Mucosa of rectum (tissue), 2 donors: ENCODE measurements around the gene CLEC16A.

Experiments used
- H3K27ac ChIP-seq, 2 donors: one replicate each; pipeline ENCODE4 v1.7.0; 2013; ENCODE audit warnings: inconsistent platforms in 2 of 2, low read depth in 2 of 2, low read length in 2 of 2
- H3K27me3 ChIP-seq, 2 donors: one replicate each; pipeline ENCODE4 v1.7.0; 2013; ENCODE audit warnings: low read length in 2 of 2; ENCODE audit not compliant: control insufficient read depth in 2 of 2, insufficient read depth in 2 of 2
- H3K36me3 ChIP-seq, 2 donors: one replicate each; pipeline ENCODE4 v1.7.0; 2013; ENCODE audit warnings: low read length in 2 of 2; ENCODE audit not compliant: control insufficient read depth in 2 of 2, insufficient read depth in 2 of 2
- H3K4me1 ChIP-seq, 2 donors: one replicate each; pipeline ENCODE4 v1.7.0; 2013; ENCODE audit warnings: low read length in 2 of 2, mild to moderate bottlenecking in 1 of 2; ENCODE audit not compliant: control insufficient read depth in 2 of 2, insufficient read depth in 2 of 2
- H3K4me3 ChIP-seq, 2 donors: one replicate each; pipeline ENCODE4 v1.7.0; 2013; ENCODE audit warnings: low read length in 2 of 2
- H3K9ac ChIP-seq, 2 donors: one replicate each; pipeline ENCODE4 v1.7.0; 2013; ENCODE audit warnings: low read length in 2 of 2, low read depth in 1 of 2, mild to moderate bottlenecking in 1 of 2
- H3K9me3 ChIP-seq, 2 donors: one replicate each; pipeline ENCODE4 v1.7.0; 2013; ENCODE audit warnings: low read length in 2 of 2; ENCODE audit not compliant: control insufficient read depth in 2 of 2
- donor health status: healthy.
- donor health status: Normal muscosa, but diverticular disease.

The CLEC16A gene

DNA sequence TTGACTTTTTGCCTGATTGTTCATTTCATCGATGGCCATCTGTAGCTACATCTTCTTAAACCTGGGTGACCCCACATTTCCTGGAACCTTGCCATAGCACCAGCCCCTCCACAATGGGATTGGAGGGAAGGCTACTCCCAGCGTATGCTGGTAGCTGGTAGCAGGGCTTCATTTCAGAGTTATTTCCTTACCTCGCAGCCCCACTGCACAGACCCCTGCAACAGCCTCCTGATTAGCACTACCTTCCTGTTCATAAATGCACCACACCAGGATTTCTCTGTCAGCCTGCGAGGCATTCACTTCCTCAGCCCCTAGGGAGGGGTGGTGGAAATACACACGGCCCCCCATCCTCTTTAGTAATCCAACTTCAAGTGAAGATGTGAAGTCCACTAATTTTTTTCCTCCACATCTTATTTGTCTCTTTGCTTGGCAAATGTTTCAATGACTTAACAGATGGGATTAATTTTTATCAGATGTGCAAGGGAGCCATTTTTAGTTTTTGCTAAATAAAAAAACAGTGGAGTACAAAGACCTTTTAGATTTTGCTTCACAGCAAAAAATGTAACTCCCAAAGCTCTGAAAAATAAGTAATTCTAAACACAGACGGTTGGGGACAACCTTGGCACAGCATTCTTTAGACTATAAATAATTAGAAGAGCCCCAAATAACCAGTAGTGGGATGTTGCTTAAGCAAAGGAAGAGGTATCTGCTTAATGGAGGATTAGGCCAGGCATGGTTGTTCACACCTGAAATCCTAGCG, 76.6 kb downstream of the CLEC16A start:
- H3K9me3 ChIP-seq: no peaks in the 10 kb centered on the region
- H3K4me3 ChIP-seq: no peak overlapping the region
- no peak overlapping the region for H3K27ac ChIP-seq

GRCh38 chr16:11022002-11022401, 77.6 kb downstream of the CLEC16A start:
- no peaks in the 10 kb centered on the region for H3K27me3 ChIP-seq
- no peak overlapping the region for H3K4me3 ChIP-seq
- H3K9ac ChIP-seq: no peak overlapping the region
- no peaks in the 10 kb centered on the region for H3K9me3 ChIP-seq
- peaks cover 13 to 30% of the 10 kb centered on the region in 2 donors for H3K36me3 ChIP-seq
- H3K27ac ChIP-seq: no peak overlapping the region
- H3K4me1 ChIP-seq: no peaks in the 10 kb centered on the region

More for the DNA sequence above, 76.6 kb downstream of the CLEC16A start:
- Histone ChIP-seq H3K9ac (no peak overlapping the region), H3K36me3 (peaks cover 10 to 26% of the 10 kb centered on the region in 2 donors), H3K27me3 (no peaks in the 10 kb centered on the region), H3K4me1 (peaks cover 0 to 5% of the 10 kb centered on the region in 2 donors)

DNA sequence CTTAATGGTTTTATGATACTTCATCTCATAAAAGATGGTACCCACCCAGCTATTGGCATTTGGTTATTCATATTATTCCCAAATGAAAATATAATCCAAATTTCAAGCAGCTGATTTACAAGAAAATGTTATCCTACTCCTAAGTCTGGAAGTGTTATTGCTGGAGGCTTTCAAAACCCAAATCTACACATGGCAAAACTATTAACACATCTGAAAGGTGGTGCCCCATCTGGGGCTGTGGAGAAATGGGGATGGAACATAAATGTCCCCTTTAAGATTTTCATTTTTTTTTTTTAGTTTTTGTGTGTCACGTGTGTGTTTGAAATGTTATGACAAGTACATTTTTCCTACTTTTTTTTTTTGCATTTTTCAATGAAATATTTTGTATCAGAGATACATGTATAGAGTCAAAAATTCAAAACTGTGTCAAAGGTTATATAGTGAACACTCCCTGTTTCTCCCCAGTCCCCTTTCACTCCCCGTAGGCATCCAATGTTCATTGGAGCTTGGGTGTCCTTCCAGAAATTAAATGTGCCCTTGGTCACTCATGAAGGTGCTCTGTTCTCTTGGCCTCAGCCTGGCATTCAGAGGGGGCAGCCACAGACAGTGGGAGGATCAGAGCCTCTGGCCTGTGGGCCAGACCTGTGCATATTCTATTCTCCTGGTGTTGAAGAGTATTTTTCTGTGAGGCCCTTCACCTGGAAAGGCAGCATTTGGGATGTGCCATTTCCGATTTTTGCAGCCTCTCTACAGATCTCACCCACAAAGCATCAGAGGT, 79.1 kb downstream of the CLEC16A start:
- no peak overlapping the region for H3K9ac ChIP-seq
- no peak overlapping the region for H3K27ac ChIP-seq
- peaks cover 13 to 31% of the 10 kb centered on the region in 2 donors for H3K36me3 ChIP-seq
- no peaks in the 10 kb centered on the region for H3K27me3 ChIP-seq
- no peaks in the 10 kb centered on the region for H3K4me1 ChIP-seq
- H3K9me3 ChIP-seq: no peaks in the 10 kb centered on the region
- no peak overlapping the region for H3K4me3 ChIP-seq

GRCh38 chr16:11024333-11025053, 80.1 kb downstream of the CLEC16A start:
- no peak overlapping the region for H3K4me3 ChIP-seq
- no peaks in the 10 kb centered on the region for H3K4me1 ChIP-seq
- H3K36me3 ChIP-seq: peaks cover 13 to 34% of the 10 kb centered on the region in 2 donors
- H3K27me3 ChIP-seq: no peaks in the 10 kb centered on the region
- H3K9ac ChIP-seq: no peak overlapping the region
- H3K27ac ChIP-seq: no peak overlapping the region
- no peaks in the 10 kb centered on the region for H3K9me3 ChIP-seq

DNA sequence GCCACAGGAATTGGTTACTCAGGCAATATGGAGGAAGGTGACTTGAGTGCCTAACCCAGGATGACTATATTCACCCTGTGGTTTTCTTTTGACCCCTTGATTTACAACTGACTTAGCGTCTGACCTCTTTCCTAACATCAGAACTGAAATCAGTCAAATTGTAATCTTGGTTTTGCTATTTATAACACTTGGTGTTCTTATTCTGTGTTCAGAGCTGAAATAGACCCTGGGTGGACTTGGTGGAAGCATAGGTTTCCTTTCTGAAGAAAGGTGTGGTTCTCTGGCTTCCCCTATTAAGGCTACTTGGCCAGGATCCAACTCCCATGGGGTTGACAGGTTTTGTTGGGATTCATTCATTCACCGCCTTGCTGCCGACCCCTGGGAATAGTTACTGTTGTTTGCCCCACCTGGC, 80.8 kb downstream of the CLEC16A start:
- Histone ChIP-seq H3K27ac (no peak overlapping the region), H3K4me3 (no peak overlapping the region), H3K27me3 (no peaks in the 10 kb centered on the region), H3K36me3 (peaks cover 9 to 32% of the 10 kb centered on the region in 2 donors), H3K4me1 (no peaks in the 10 kb centered on the region), H3K9me3 (no peaks in the 10 kb centered on the region), H3K9ac (no peak overlapping the region)

DNA sequence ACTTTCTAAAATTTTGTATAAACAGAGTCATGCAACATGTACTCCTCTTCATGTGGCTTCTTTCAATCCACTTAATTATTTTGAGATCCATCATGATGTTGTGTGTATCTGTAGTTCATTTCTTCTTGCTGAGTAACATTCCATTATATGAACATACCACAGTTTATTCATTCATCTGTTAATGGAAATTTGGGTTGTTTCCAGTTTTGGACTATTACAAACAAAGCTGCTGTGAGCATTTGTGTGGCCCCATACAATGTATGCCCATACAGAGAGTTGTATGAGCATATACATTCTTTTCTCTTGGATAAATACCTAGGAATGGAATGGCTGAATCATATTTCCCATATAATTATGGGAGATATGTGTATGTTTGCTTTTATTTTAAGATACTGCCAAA, 85.6 kb downstream of the CLEC16A start:
- Histone ChIP-seq H3K36me3 (peaks cover 14 to 28% of the 10 kb centered on the region in 2 donors), H3K27ac (no peak overlapping the region), H3K27me3 (no peaks in the 10 kb centered on the region), H3K9me3 (no peaks in the 10 kb centered on the region), H3K4me1 (no peaks in the 10 kb centered on the region), H3K9ac (no peak overlapping the region), H3K4me3 (no peak overlapping the region)

DNA sequence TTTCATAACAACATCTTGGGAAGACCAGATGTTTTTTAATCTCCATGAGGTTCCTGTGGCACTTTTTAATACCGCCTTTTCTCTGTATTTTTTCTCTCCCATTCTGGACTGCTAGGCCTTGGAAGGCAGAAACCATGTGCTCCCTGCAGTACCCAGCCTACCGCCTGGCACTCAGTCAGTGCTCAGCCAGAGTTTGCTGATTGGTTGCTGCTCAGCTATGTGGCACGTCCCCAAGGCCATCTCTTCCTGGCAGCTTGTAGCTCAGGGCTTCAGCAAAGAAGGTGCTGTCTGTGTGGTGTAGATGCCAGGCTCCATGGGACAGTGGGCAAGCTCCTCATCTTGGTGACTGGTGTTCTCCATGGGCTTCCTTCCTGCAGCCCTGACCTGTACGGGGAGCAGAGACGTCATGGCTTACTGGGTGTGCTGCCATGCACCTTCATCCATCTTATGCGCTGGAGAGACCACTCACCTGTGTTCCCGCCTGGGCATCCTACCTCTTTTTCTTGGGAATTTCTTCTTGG, 86.7 kb downstream of the CLEC16A start:
- no peak overlapping the region for H3K9ac ChIP-seq
- no peak overlapping the region for H3K27ac ChIP-seq
- H3K4me3 ChIP-seq: no peak overlapping the region
- H3K27me3 ChIP-seq: no peaks in the 10 kb centered on the region
- no peaks in the 10 kb centered on the region for H3K9me3 ChIP-seq
- H3K36me3 ChIP-seq: peaks cover 14 to 25% of the 10 kb centered on the region in 2 donors
- no peaks in the 10 kb centered on the region for H3K4me1 ChIP-seq

- H3K9me3 ChIP-seq: no peaks in the 10 kb centered on the region
- no peaks in the 10 kb centered on the region for H3K27me3 ChIP-seq
- no peak overlapping the region for H3K4me3 ChIP-seq
- no peaks in the 10 kb centered on the region for H3K4me1 ChIP-seq
- H3K27ac ChIP-seq: peak overlapping the region in 1 of 2 donors; percentile 18
- peaks cover 11 to 20% of the 10 kb centered on the region in 2 donors for H3K36me3 ChIP-seq
- no peak overlapping the region for H3K9ac ChIP-seq
Measured at GRCh38 chr16:11032000-11032921, 87.9 kb downstream of the CLEC16A start.

DNA sequence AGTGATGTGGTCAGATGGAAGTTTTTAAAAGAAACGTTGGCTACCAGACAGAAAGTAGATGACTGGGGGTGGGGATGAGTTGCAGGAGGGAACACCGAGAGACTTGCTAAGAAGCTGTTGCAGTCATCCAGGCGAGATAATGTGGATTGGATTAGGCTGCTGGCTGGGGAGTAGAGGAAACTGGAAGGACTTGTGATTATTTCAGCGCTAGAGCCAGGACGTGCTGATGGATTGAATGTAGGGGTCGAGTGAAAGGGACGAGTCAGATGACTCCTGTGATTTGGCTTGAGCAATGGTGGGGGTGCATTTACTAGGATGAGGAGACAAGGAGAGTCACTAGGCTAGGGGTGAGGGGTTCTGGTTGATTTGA, 88.5 kb downstream of the CLEC16A start:
- H3K9me3 ChIP-seq: no peaks in the 10 kb centered on the region
- H3K27ac ChIP-seq: no peak overlapping the region
- H3K4me3 ChIP-seq: no peak overlapping the region
- H3K36me3 ChIP-seq: peaks cover 11 to 20% of the 10 kb centered on the region in 2 donors
- H3K4me1 ChIP-seq: no peaks in the 10 kb centered on the region
- H3K9ac ChIP-seq: no peak overlapping the region
- no peaks in the 10 kb centered on the region for H3K27me3 ChIP-seq
